HUES64 (cell line): ENCODE measurements around the gene SLC25A34.

Source experiments
- H3K27ac ChIP-seq: 2 replicates; pipeline ENCODE4 v1.7.0; 2013; ENCODE audit warnings: low read depth, low read length, inconsistent platforms
- H3K27me3 ChIP-seq: 2 replicates; pipeline ENCODE4 v1.6.1; 2013; ENCODE audit warnings: mild to moderate bottlenecking, low read length; ENCODE audit not compliant: insufficient read depth
- H3K36me3 ChIP-seq: 2 replicates; pipeline ENCODE4 v1.6.1; 2013; ENCODE audit warnings: mild to moderate bottlenecking, low read length; ENCODE audit not compliant: insufficient read depth
- H3K4me1 ChIP-seq: 2 replicates; pipeline ENCODE4 v1.6.1; 2013; ENCODE audit warnings: mild to moderate bottlenecking, low read length, moderate library complexity; ENCODE audit not compliant: insufficient read depth
- H3K4me3 ChIP-seq: 2 replicates; pipeline ENCODE4 v1.5.1; 2013; ENCODE audit warnings: mild to moderate bottlenecking, low read length, moderate library complexity
- H3K9ac ChIP-seq: 2 replicates; pipeline ENCODE4 v1.6.1; 2013; ENCODE audit warnings: mild to moderate bottlenecking, low read depth, low read length
- H3K9me3 ChIP-seq: 2 replicates; pipeline ENCODE4 v1.6.1; 2013; ENCODE audit warnings: low read depth, low read length; ENCODE audit not compliant: insufficient read depth
- WGBS: fragments of 150-250, 120-280 bp; methylation state at CpG from one replicate; pipeline ENCODE4 v1.1.7; 2013; ENCODE audit warnings: missing lambda C conversion rate; 5-methylcytosine and 5-hydroxymethylcytosine counted together

SLC25A34 gene

GRCh38 chr1:15767941-15768340, 31.9 kb downstream of the SLC25A34 start:
- Histone ChIP-seq H3K9me3 (no peaks in the 10 kb centered on the region), H3K4me1 (no peaks in the 10 kb centered on the region), H3K4me3 (no peak overlapping the region), H3K27me3 (no peaks in the 10 kb centered on the region), H3K9ac (no peak overlapping the region), H3K36me3 (peaks cover 80% of the 10 kb centered on the region), H3K27ac (no peak overlapping the region)
- WGBS = 96% methylated on average over 5 of the region's 5 CpGs

- no peak overlapping the region for H3K27ac ChIP-seq
- H3K36me3 ChIP-seq = peaks cover 84% of the 10 kb centered on the region
- H3K4me1 ChIP-seq = no peaks in the 10 kb centered on the region
- no peak overlapping the region for H3K9ac ChIP-seq
- WGBS = 97% methylated on average over 6 of the region's 7 CpGs
- H3K27me3 ChIP-seq = no peaks in the 10 kb centered on the region
- no peaks in the 10 kb centered on the region for H3K9me3 ChIP-seq
- no peak overlapping the region for H3K4me3 ChIP-seq
Measured at GRCh38 chr1:15768388-15768787, 32.3 kb downstream of the SLC25A34 start.

- Histone ChIP-seq H3K27me3 (no peaks in the 10 kb centered on the region), H3K27ac (no peak overlapping the region), H3K9ac (no peak overlapping the region), H3K4me3 (no peak overlapping the region), H3K9me3 (no peaks in the 10 kb centered on the region), H3K4me1 (no peaks in the 10 kb centered on the region), H3K36me3 (peaks cover 84% of the 10 kb centered on the region)
- WGBS = 95% methylated on average over 14 of the region's 14 CpGs
Measured at GRCh38 chr1:15770313-15770962, 34.4 kb downstream of the SLC25A34 start.

- no peaks in the 10 kb centered on the region for H3K4me1 ChIP-seq
- H3K4me3 ChIP-seq = no peak overlapping the region
- H3K27ac ChIP-seq = no peak overlapping the region
- peaks cover 85% of the 10 kb centered on the region for H3K36me3 ChIP-seq
- no peak overlapping the region for H3K9ac ChIP-seq
- H3K9me3 ChIP-seq = no peaks in the 10 kb centered on the region
- no peaks in the 10 kb centered on the region for H3K27me3 ChIP-seq
- 96% methylated on average over 6 of the region's 6 CpGs for WGBS
Measured at GRCh38 chr1:15771836-15772515, 35.9 kb downstream of the SLC25A34 start.

GRCh38 chr1:15775706-15776105, 39.6 kb downstream of the SLC25A34 start:
- Histone ChIP-seq H3K4me3 (no peak overlapping the region), H3K27me3 (no peaks in the 10 kb centered on the region), H3K27ac (no peak overlapping the region), H3K4me1 (no peaks in the 10 kb centered on the region), H3K9ac (no peak overlapping the region), H3K9me3 (no peaks in the 10 kb centered on the region), H3K36me3 (peaks cover 87% of the 10 kb centered on the region)
- 93% methylated on average over 2 of the region's 2 CpGs for WGBS

GRCh38 chr1:15777909-15778707, 42.0 kb downstream of the SLC25A34 start:
- Histone ChIP-seq H3K27ac (no peak overlapping the region), H3K4me1 (no peaks in the 10 kb centered on the region), H3K9ac (no peak overlapping the region), H3K4me3 (no peak overlapping the region), H3K9me3 (no peaks in the 10 kb centered on the region), H3K36me3 (peaks cover 85% of the 10 kb centered on the region), H3K27me3 (no peaks in the 10 kb centered on the region)
- WGBS = 89% methylated on average over 7 of the region's 7 CpGs

- Histone ChIP-seq H3K27me3 (no peaks in the 10 kb centered on the region), H3K27ac (no peak overlapping the region), H3K4me1 (no peaks in the 10 kb centered on the region), H3K9me3 (no peaks in the 10 kb centered on the region), H3K36me3 (peaks cover 39% of the 10 kb centered on the region), H3K4me3 (no peak overlapping the region), H3K9ac (no peak overlapping the region)
- 94% methylated on average over 8 of the region's 8 CpGs for WGBS
Measured at GRCh38 chr1:15785683-15786082, 49.6 kb downstream of the SLC25A34 start.

- Histone ChIP-seq H3K4me3 (no peak overlapping the region), H3K9ac (no peak overlapping the region), H3K9me3 (no peaks in the 10 kb centered on the region), H3K36me3 (peaks cover 31% of the 10 kb centered on the region), H3K27ac (0 out of 2 replicates have a peak overlapping the region, but pooled peaks have one; percentile 25), H3K27me3 (no peaks in the 10 kb centered on the region), H3K4me1 (no peaks in the 10 kb centered on the region)
- 94% methylated on average over 10 of the region's 10 CpGs for WGBS
Measured at GRCh38 chr1:15786581-15786980, 50.5 kb downstream of the SLC25A34 start.

- H3K27me3 ChIP-seq = no peaks in the 10 kb centered on the region
- no peak overlapping the region for H3K4me3 ChIP-seq
- H3K27ac ChIP-seq = no peak overlapping the region
- H3K4me1 ChIP-seq = no peaks in the 10 kb centered on the region
- no peaks in the 10 kb centered on the region for H3K9me3 ChIP-seq
- WGBS = 91% methylated on average over 13 of the region's 13 CpGs
- H3K9ac ChIP-seq = no peak overlapping the region
- H3K36me3 ChIP-seq = peaks cover 16% of the 10 kb centered on the region
Measured at GRCh38 chr1:15788624-15789301, 52.7 kb downstream of the SLC25A34 start.
